Fibroblast of lung (primary cell): Measurements from ENCODE around the gene PHF20. TPM values are rescaled to one million over a fixed set of nuclear protein-coding genes. Genes with fewer than 3 reads are reported as not detected.
A peak's percentile ranks its signal among the peaks of the same experiment; 100 is the strongest.

Source experiments
- DNase-seq, 2 donors: peaks; one replicate each; pipeline versions ENCODE4 v3.0.0 to v3.0.0-alpha.2; 2010; ENCODE audit warnings: low read depth in 2 of 2
- H2AFZ ChIP-seq: 2 replicates; pipeline ENCODE4 v1.5.1; 2012; ENCODE audit warnings: low read length, control low read depth, inconsistent platforms
- H3K27ac ChIP-seq: 2 replicates; pipeline ENCODE4 v1.5.1; 2011; ENCODE audit warnings: low read length, control low read depth; ENCODE audit not compliant: insufficient read depth
- H3K27me3 ChIP-seq: 2 replicates; pipeline ENCODE4 v1.5.1; 2011; ENCODE audit warnings: mild to moderate bottlenecking, low read length; ENCODE audit not compliant: control insufficient read depth, insufficient read depth
- H3K36me3 ChIP-seq: 2 replicates; pipeline ENCODE4 v1.5.1; 2011; ENCODE audit warnings: low read length; ENCODE audit not compliant: control insufficient read depth, insufficient read depth
- H3K4me1 ChIP-seq: 2 replicates; pipeline ENCODE4 v1.5.1; 2011; ENCODE audit warnings: low read length; ENCODE audit not compliant: control insufficient read depth, insufficient read depth; ENCODE audit errors: extremely low read depth
- H3K4me2 ChIP-seq: 2 replicates; pipeline ENCODE4 v1.5.1; 2011; ENCODE audit warnings: low read length, control low read depth; ENCODE audit not compliant: insufficient read depth; ENCODE audit errors: extremely low read depth
- H3K4me3 ChIP-seq, 4 experiments: fragments of 200-600 bp in 1 of 4; sonication (generic) in 1 of 4; replicated peaks in 1 of 4; 2 replicates each; pipeline ENCODE4 v1.5.1; 2011 to 2016; ENCODE audit warnings: low read length in 4 of 4, low read depth in 3 of 4, mild to moderate bottlenecking in 3 of 4, control low read depth in 2 of 4, inconsistent platforms in 1 of 4, mixed read lengths in 1 of 4; ENCODE audit not compliant: insufficient read depth in 1 of 4; ENCODE audit errors: control extremely low read depth in 1 of 4
- H3K79me2 ChIP-seq: 2 replicates; pipeline ENCODE4 v1.5.1; 2012; ENCODE audit warnings: mild to moderate bottlenecking, low read length, inconsistent platforms; ENCODE audit not compliant: control insufficient read depth, insufficient read depth
- H3K9ac ChIP-seq: 2 replicates; pipeline ENCODE4 v1.5.1; 2011; ENCODE audit warnings: mild to moderate bottlenecking, low read length, control low read depth; ENCODE audit not compliant: insufficient read depth
- H3K9me3 ChIP-seq: 2 replicates; pipeline ENCODE4 v1.5.1; 2012; ENCODE audit warnings: low read depth, low read length; ENCODE audit not compliant: control insufficient read depth, insufficient read depth
- H4K20me1 ChIP-seq: 2 replicates; pipeline ENCODE4 v1.5.1; 2011; ENCODE audit warnings: low read length; ENCODE audit not compliant: control insufficient read depth, insufficient read depth; ENCODE audit errors: extremely low read depth
- CTCF ChIP-seq, 2 donors: IDR thresholded peaks in 1 of 2; conservative IDR thresholded peaks in 1 of 2; 1 replicate in 1 of 2; 2 replicates in 1 of 2; pipeline ENCODE4 v1.5.1; 2011 to 2012; ENCODE audit warnings: low read length in 2 of 2, control low read depth in 1 of 2, inconsistent platforms in 1 of 2, low read depth in 1 of 2, mild to moderate bottlenecking in 1 of 2
- EZH2 ChIP-seq: IDR thresholded peaks from 2 replicates; pipeline ENCODE4 v1.5.1; 2012; ENCODE audit warnings: low read length, control low read depth, mild to moderate bottlenecking; ENCODE audit errors: missing control alignments
- polyA plus RNA-seq, 2 donors: library from polyadenylated mRNA; depleted of rRNA in 1 of 2; stranded (reverse) in 1 of 2; unstranded in 1 of 2; fragments of >200 nt; gene quantifications; 2 replicates each; pipeline ENCODE4 v1.2.1, GENCODE V29; 2011 to 2012; ENCODE audit warnings: missing spikeins in 1 of 2
- total RNA-seq: library from RNA; depleted of rRNA; stranded (reverse); fragments of >200 nt; gene quantifications from 2 replicates; pipeline ENCODE4 v1.2.1, GENCODE V29; 2014

PHF20 gene
- total and polyA plus RNA-seq, 2 donors (not counting 1 experiment from before 2014, with no cell fraction given): 31.4 to 40.1 TPM

- TF ChIP-seq EZH2 (no peak), CTCF (conservative IDR thresholded peaks at IDR 0.05 in 1 of 2, IDR thresholded peaks at IDR 0.05 in 1 of 2; ENCODE audit: low read depth in 1 of 2, low read length in 2 of 2) (no peak)
Measured at GRCh38 chr20:35988910-35989463, 217.2 kb downstream of the PHF20 start.

GRCh38 chr20:35991142-35991771, 219.4 kb downstream of the PHF20 start:
- H3K36me3 ChIP-seq: no peaks in the 10 kb centered on the region

More at GRCh38 chr20:35988910-35989463, 217.2 kb downstream of the PHF20 start:
- Histone ChIP-seq H3K9me3 (no peaks in the 10 kb centered on the region), H3K27me3 (no peaks in the 10 kb centered on the region), H3K79me2 (no peaks in the 10 kb centered on the region), H3K4me2 (no peak overlapping the region), H3K27ac (no peak overlapping the region), H3K4me3 (no peak overlapping the region), H3K36me3 (no peaks in the 10 kb centered on the region), H3K4me1 (no peaks in the 10 kb centered on the region), H3K9ac (no peak overlapping the region), H2AFZ (no peak overlapping the region), H4K20me1 (no peaks in the 10 kb centered on the region)
- DNase-seq: peak in 1 of 2 donors; percentile 6

More at GRCh38 chr20:35991142-35991771, 219.4 kb downstream of the PHF20 start:
- Histone ChIP-seq H3K79me2 (no peaks in the 10 kb centered on the region), H3K27ac (no peak overlapping the region), H3K4me2 (no peak overlapping the region), H3K4me3 (no peak overlapping the region), H3K27me3 (no peaks in the 10 kb centered on the region), H3K9me3 (no peaks in the 10 kb centered on the region), H2AFZ (no peak overlapping the region), H3K4me1 (no peaks in the 10 kb centered on the region), H4K20me1 (no peaks in the 10 kb centered on the region), H3K9ac (no peak overlapping the region)
- peak; percentile 21 to 37 for DNase-seq
- peak; percentile 51 to 65 for TF ChIP-seq CTCF (conservative IDR thresholded peaks at IDR 0.05 in 1 of 2, IDR thresholded peaks at IDR 0.05 in 1 of 2; ENCODE audit: low read depth in 1 of 2, low read length in 2 of 2)
- no peak for TF ChIP-seq EZH2
